ENCODE measurements around the gene SLC5A4.

SLC5A4 gene

DNA sequence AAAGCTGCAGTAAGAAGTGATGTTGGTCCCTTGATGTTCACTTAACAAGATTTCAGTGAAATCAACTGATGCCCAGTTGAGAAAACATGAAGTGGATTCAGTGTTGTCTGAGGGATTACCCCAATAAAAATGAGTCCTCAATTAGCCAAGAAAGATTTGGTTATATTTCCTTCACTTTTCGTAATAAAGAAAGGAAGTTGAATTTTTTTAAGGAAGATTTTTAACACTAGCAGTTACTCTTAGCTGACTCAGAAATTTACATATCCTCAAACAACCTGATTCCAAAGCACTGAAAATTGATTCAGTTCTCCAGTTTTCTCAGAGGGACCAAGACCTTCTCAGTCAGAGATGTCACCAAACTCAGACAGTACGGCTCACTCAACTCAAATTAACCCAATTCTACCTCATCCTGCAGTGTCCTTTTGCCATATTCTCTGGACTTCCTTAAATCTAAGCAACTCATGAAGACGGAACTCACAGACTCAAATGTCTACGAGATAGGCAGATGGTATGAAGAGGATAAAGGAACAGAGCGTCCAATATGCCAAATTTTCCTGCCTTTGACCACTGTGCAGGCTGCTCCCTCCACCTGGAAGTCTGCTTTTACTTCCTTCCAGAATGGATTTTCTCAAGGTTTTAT lies 22.8 kb downstream of the SLC5A4 start:
- no peak for DNase-seq

DNA sequence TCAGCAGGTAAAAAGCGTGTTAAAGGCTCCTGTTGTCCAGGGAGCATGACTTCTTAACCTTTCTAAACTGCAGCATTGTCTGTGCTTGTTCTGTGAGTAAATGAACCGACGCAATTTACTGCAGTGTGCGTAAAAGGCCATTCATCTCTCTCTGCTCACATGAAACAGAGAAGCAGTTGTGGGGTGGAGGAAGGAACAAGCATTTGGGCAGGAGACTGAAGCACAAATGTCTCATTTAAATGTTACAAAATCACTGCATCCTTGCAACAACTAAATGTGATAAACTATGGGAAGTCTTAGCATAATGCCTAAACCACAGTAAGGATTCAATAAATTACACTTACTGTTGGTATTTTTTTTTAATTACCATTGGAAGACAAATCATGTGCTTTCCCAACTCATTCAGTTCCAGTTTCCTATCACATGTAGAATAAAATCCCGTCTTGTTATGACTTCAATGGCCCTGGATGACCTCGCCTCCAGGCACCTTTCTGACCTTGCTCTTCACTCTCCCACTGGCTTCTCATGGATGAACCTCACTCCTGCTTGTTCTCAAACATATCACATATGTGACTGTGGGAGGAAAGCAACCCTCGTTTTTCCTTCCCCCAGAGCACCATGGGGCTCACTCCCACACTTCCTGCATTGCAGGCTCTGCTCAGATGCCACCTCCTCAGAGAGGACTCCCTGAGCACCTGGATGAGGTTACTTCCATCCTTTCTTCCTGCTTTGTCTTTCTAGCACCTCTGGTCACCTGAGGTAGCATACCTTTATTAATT lies 28.6 kb downstream of the SLC5A4 start:
- DNase-seq: no peak

DNA sequence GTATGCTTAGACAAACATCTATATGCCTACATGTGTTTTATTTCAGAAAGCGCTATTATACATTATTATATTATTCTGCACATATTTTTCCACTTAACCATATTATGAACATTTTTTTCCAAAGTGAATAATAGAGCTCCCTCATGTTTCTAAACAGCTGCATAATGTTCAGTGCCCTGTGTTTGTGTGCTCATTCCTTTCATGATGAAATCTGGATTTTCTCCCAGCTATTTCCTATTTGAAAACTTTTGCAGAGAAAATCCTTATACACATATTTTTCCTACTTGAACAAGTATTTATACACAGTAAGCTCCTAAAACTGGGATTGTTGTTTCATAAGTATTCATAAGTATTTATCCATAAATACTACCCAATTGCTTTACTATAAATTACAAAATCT lies 32.2 kb downstream of the SLC5A4 start:
- no peak for DNase-seq

DNA sequence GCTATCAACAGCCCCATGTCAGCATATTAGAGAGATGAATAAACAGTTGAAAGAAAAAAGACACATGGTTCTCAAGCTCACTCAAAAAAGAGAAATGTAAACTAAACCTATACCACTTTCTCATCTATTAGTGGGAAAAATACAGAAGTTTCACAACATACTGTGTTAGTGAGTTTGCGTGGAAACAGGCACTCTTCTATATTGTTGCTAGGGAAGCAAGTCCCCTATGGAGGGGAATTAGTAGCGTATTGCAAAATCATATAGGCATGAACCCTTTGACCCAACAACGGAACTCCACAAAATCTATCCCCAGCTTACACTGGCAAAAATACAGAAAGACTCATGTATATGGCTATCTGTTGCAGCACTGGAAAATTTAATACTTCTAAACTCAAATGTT lies 36.1 kb downstream of the SLC5A4 start:
- DNase-seq: no peak

DNA sequence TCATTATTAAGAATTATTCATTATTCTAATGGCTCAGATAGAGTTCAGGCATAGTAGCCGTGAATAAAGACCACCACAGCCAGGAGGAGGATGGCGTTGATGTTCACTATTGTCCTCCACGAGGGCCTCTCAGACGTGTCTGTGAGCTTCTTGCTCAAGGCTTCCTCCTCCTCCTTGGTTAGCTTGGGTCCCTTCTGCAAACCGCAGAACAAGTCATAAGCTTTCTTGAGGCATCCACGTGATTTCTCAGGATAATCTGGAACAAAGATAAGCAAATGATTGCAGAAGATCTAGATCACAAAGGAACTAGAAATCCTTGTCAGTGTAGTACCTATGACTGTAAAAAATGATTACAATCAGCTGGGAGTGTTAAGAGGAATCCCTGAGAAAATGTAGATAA lies 36.7 kb downstream of the SLC5A4 start:
- no peak for DNase-seq

DNA sequence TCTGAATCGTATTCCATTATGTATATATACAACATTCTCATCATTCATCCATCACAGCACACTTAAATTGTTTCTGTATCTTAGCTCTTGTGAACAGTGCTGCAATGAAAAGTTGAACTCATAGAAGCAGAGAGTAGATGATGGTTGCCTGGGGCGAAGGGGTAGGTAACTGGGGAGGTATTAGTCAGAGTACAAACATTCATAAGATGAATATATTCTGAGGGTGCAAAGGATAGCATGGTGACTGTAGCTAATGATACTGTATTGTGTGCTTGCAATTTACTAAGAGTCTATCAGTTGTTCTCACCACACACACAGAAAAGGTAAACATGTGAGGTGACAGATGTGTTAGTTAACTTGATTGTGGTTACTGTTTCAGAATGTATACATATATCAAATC lies 37.7 kb downstream of the SLC5A4 start:
- no peak for DNase-seq

DNA sequence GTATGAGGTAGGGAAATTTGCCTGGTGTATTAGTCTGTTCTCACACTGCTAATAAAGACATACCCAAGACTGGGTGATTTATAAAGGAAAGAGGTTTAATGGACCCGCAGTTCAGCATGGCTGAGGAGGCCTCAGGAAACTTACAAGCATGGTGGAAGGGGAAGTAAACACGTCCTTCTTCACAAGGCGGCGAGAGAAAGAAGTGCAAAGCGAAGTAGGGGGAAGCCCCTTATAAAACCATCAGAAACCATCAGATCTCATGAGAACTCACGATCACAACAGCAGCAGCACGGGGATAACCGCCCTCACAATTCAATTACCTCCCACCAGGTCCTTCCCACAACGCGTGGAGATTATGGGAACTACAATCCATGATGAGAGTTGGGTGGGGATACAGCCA lies 38.2 kb downstream of the SLC5A4 start:
- DNase-seq: no peak

DNA sequence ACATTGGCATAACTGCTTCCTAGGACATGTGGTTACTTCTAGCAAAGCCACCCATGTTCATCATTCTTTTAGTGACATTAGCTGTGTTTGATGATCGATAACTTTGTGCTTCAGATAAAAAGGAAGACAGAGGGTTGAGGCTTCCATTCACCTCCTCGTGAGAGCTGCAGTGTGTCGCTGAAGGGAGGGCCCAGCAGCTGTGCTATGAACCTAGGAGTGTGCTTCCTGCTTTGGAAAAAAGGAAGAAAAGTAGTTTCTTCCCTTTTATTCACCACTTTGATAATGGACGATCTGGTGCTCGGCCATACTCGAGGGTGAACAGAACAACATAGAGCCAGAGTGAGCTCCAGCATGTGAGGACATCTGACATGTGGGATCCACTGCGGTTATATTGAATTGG lies 44.1 kb downstream of the SLC5A4 start:
- DNase-seq: no peak

DNA sequence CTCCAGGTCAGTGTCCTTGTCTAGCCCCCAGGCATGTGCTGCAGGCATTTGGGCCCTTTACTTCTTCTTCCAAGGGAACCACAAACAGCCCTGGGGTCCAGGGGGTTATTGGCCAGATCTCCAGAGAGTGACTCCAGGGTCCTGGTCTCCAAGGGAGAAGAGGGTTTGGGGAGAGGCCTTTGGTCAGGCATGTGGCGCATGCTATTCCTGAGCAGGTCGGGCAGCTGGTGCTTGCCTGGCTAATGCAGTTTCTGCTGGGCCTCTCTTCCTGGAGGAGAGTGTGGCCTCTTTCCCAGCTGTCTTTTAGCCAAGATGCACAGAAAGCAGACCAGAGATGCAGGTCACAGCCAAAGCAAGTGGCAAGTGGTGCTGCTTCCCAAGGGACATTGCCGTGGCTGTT lies 46.5 kb downstream of the SLC5A4 start:
- no peak for DNase-seq

DNA sequence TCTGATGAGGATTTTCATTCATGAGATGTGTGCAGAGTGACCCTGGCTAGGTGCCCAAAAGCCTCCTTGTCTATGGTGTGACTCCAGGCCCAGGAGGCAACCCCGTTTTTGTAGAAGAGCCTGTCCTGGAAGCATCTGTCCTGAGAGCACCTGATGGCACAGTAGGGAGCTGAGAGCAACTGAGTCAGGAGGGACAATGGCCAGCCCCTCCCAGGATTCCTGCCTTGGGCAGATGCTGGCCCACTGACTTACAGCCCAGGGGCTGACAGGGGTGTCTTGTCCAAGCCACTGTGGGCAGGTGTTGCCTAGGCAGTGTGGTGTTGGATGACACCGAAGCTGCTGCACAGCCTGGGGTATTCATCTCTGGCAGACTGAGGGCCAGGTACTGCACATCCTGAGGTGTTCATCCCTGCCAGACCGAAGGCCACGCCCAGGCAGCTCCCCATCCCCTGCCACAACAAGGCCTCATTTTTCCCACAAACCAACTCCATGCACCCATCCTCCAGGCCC lies 47.1 kb downstream of the SLC5A4 start:
- no peak for DNase-seq

DNA sequence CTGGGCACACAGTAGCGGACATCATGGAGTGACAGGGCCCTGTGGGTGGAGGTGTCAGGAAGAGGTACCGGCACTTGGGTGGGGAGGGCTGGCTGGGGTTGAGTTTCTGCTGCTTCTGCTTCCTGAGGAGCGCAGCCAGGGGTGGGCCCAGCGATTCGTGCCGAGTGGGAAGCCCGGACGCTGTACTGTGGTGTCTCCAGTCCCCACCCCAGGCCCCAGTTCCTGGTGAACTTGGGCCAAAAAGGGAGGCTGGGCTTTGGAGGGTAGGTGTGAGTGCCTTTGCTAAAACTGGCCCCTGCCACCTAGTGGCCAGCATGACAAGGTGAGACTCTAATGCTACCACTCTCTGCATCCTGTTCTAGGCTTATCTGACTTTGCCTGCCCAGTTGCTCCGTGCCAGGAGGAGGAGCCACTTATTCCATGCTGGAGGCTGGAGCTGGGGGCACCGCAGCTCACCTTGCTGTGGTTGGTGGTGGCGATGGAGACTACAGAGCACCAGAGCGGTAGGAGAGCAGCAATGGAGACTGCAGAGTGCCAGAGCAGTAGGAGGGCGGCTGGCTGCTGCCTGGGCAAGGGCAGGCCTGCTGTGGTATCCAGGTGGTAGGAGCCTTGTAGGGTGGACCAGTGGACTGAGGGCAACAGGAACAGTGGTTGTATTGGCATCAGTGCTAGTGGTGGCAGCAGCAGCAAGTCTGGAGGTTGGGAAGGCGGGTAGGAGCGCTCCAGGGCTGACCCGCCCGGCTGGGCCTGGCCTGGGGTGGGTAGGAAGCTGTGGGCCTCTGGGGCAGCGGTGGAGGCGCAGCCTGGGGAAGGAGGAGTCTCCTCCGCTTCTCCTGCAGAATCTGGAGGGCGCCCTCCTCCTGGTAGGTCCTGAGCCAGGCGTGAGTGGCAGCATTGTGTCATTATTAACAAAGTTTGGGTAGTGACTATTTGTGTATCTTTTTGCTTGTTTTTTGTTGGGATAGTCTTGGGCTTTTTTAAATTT lies 48.1 kb downstream of the SLC5A4 start:
- DNase-seq: no peak

DNA sequence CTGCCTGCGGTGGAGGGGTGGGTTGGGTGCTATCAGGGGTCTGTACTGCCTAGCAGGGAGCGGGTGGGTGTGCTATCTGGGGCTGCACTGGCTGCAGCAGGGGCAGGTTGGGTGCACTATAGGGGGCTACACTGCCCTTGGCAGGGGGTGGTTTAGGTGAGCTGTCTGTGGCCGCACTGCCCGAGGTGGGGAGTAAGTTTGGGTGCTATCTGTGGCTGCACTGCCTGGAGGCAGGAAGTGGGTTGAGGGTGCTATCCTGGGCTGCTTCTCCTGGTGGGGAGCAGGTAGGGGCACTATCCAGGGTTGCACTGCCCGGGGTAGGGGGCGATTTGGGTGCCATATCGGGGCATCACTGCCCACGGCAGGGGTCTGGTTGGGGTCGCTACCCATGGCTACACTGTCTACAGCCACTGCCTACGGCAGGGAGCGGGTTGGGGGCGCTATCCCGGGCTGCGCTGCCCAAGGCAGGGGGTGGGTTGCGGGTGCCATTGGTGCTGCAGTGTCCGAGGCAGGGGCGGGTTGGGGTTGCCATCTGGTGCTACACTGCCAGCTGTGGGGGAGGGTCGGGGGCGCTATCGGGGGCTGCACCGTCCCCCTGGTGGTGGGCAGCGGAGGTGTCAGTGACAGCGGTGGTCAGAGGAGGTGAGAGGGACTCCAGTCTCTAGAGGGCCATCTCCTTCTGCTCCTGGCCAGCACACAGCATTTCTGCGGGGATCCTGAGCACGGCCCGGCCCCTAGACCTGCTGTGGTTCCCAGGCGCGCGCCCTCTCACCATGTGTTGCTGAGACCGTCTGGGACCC lies 49.0 kb downstream of the SLC5A4 start:
- no peak for DNase-seq

DNA sequence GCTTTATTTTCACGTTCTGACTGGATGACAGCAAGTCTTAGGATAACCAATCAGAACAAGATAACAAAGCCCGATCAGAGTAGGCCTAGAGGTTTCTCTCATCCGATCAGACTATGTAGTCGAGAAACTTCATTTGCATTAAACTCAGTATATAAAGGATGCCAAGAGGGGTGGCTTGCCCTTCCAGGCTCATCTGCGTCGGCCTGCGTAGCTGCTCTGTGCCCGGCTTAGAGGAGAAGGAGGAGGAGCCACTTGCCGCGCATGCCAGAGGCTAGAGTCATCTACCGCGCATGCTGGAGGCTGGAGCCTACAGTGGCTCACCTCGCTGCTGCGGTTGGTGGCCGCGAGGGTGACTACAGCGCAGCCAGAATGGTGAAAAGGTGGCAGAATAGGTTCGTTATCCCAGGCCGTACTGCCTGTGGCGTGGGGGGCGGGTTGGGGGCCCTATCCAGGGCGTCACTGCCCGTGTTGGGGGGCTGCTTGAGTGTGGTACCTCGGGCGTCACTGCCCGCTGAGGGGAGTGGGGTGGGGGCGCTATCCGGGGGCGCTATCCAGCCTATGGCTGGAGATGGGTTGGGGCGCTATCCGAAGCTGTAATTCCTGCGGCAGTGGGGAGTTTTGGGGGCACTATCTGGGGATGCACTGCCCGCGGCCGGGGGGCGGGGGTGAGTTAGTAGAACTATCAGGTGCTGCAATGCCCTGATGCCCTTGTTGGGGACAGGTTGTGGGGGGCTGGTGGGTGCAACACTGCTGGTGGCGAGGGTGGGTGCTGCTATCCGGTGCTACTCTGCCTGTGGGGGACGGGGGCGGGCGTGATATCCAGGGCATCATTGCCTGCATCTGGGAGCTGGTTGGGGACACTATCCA lies 50.1 kb downstream of the SLC5A4 start, which contains the start of gene RFPL2:
Gene RFPL2 (minus strand): TSS at position 218 of the 867 bp plus-strand sequence. CDS start 2,622 bp downstream, outside the sequence.
- DNase-seq: no peak

DNA sequence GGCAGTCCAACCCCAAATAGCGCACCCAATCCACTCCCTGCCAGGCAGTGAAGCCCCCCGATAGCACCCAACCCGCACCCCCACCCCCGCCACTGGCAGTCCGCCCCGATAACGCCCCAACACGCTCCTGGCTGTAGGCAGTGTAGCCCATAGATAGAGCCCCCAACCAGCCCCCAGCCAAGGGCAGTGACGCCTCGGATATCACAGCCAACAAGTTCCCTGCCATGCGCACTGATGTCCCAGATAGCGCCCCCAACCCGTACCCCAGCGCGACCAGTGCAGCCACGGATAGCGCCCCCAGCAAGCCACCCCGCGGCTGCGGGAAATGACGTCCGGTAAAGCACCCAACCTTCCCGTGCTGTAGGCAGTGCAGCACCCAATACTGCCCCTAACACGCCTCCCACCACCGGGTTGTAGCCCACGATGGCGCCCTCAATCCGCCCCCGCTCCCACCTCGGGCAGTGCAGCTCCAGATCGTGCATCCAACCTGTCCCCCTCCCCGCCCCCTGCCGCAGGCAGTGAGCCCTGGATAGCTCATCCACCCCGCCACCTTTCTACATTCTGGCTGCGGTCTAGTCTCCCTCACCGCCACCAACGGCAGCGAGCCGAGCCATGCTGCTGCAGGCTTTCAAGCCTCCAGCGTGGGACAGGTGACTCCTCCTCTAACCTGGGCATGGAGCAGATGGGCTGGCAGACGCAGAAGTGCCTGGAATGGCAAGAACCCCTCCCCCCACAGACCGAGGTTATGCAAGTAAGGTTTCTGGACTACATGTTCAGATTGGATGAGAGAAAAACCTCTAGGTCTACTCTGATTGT lies 50.9 kb downstream of the SLC5A4 start:
- no peak for DNase-seq

DNA sequence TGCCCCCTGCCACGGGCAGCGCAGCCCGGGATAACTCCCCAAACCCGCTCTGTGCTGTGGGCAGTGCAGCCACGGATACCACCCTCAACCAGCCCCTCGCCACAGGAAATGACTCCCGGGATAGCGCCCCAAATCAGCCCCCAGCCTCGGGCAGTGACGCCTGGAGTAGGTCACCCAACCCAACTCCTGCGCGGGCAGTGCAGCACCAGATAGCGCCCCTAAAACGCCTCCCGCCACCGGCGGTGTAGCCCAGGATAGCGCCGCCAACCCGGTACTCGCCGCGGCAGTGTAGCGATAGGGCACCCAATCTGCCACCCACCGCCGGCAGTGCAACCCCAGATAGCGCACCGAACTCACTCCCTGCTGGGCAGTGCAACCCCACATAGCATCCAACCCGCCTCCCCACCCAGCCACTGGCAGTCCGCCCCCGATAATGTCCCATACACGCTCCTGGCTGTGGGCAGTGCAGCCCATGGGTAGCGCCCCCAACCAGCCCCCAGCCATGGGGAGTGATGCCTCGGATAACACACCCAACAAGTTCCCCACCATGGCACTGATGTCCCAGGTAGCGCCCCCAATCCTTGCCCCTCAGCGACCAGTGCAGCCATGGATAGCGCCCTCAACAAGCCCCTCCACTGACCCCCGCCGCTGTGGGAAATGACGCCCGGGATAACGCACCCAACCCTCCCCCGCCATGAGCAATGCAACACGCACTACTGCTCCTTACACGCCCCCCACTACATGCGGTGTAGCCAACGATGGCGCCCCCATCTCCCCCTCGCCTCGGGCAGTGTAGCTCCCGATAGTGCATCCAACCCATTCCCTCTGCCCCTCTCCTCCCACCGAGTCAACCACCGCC lies 51.7 kb downstream of the SLC5A4 start:
- DNase-seq: no peak

DNA sequence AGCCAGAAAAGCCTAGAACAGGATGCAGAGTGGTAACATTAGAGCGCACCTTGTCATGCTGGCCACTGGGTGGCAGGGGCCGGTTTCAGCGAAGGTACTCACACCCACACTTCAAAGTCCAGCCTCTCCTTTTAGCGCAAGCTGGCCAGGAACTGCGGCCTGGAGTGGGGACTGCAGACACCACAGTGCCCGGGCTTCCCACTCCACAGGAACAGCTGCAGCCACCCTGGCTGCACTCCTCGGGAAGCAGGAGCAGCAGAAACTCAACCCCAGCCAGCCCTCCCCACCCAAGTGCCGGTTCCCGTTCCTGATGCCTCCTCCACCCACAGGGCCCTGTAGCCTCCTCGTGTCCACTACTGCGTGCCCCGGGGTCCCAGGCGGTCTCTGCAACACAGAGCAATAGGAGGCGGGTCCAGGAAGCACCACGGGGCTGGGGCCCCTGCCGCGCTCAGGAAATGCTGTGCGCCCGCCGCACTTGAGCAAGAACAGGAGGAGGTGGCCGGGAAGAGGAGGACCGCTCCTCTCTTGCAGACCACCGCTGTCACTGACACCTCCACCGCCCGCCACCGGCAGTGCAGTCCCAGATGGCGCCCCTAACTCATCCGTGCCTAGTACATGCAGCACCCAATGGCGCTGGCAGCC lies 52.5 kb downstream of the SLC5A4 start:
- no peak for DNase-seq

DNA sequence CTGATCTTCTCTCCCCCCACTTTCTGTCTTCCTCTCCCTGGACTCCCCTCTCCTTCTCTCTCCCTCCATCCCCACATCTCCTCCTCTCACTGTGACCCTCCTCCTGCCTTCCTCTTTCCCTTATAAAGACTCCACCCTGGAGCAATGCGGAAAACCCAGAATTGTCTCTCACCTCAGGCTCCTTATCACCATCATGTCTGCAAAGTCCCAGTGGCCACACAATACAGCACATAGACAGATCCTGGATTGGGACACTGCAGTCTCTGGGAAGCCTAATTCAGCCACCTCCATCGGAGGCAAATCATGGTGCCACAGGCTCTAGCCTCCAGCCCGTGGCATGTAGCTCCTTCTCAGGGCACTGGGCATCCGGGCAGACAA lies 53.0 kb downstream of the SLC5A4 start:
- DNase-seq: no peak

DNA sequence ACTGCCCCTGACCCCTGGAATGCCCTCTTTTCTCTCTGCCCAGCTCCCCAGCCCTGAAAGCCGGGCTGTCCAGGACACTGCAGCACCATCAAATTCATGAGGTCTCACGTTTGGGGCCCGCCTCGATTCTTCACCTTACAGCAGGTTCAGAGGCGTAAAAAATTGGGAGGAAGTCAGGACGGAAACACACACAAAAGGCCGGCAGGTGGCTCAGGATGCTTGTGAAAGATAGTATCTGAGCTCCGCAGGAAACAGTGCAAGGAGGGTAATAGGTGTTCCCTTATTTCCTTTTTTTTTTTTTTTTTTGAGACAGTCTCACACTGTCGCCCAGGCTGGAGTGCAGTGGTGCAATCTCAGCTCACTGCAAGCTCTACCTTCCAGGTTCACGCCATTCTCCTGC lies 54.4 kb downstream of the SLC5A4 start:
- no peak for DNase-seq

DNA sequence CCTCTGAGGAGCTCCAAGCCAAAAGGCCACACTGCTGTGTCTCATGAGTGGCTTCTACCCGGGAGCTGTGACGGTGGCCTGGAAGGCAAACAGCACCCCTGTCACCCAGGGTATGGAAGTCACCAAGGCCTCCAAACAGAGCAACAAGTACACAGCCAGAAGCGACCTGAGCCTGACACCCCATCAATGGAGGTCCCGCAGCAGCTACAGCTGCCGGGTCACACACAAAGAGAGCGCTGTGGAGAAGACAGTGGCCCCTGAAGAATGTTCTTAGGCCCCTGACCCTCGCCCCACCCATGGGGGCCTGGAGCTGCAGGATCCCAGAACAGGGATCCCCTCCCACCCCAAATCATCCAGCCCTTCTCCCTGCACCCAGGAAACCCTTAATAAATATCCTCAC lies 55.2 kb downstream of the SLC5A4 start:
- DNase-seq: no peak

Measured in activated gamma-delta T cell (primary cell).